Loucy (cell line): ENCODE data around the gene KRTAP10-9.

Experiments
- EZH2phosphoT487 ChIP-seq: fragments of 200-600 bp; IDR thresholded peaks from 2 replicates; pipeline ENCODE4 v1.6.1; 2018; ENCODE audit warnings: antibody characterized with exemption, mild to moderate bottlenecking, moderate library complexity, borderline replicate concordance
- TF ChIP-seq, protein P1 (sequence below): fragments of 200-600 bp; sonication (generic); conservative IDR thresholded peaks from 2 replicates; pipeline ENCODE4 v1.5.1; 2014; ENCODE audit warnings: mild to moderate bottlenecking, antibody characterized with exemption, low read length

- TF ChIP-seq, protein P1, sequence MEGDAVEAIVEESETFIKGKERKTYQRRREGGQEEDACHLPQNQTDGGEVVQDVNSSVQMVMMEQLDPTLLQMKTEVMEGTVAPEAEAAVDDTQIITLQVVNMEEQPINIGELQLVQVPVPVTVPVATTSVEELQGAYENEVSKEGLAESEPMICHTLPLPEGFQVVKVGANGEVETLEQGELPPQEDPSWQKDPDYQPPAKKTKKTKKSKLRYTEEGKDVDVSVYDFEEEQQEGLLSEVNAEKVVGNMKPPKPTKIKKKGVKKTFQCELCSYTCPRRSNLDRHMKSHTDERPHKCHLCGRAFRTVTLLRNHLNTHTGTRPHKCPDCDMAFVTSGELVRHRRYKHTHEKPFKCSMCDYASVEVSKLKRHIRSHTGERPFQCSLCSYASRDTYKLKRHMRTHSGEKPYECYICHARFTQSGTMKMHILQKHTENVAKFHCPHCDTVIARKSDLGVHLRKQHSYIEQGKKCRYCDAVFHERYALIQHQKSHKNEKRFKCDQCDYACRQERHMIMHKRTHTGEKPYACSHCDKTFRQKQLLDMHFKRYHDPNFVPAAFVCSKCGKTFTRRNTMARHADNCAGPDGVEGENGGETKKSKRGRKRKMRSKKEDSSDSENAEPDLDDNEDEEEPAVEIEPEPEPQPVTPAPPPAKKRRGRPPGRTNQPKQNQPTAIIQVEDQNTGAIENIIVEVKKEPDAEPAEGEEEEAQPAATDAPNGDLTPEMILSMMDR: no peak
- TF ChIP-seq EZH2phosphoT487: no peak
Measured at GRCh38 chr21:44630440-44630839, 3.5 kb downstream of the KRTAP10-9 start.
